GM18951 (cell line): ENCODE data around the gene CNTNAP2.

ENCODE experiments used
- POLR2A ChIP-seq: IDR thresholded peaks from 4 replicates; pipeline ENCODE4 v1.6.1; 2011; ENCODE audit warnings: mild to moderate bottlenecking; ENCODE audit not compliant: insufficient read length, insufficient read depth; ENCODE audit errors: extremely low read depth
- in situ Hi-C: fragments of 300-500 bp; cut with MboI; formaldehyde crosslinking; loops from one replicate; pipeline ENCODE4 v1.12.0; 2022; ENCODE audit warnings: low sequenced_read_pairs, mixed read lengths, inconsistent platforms; ENCODE audit not compliant: unreplicated experiment

Gene CNTNAP2

GRCh38 chr7:147859486-147859885, 1742.9 kb downstream of the CNTNAP2 start:
- in situ Hi-C loops = no loop called here
- no peak for TF ChIP-seq POLR2A

GRCh38 chr7:147861058-147861716, 1744.6 kb downstream of the CNTNAP2 start:
- in situ Hi-C loops = no loop called here
- TF ChIP-seq POLR2A = no peak

- TF ChIP-seq POLR2A = no peak
- in situ Hi-C loops = no loop called here
Observed at GRCh38 chr7:147861945-147862344, 1745.3 kb downstream of the CNTNAP2 start.

GRCh38 chr7:147869456-147869855, 1752.9 kb downstream of the CNTNAP2 start:
- in situ Hi-C loops = no loop called here
- no peak for TF ChIP-seq POLR2A

GRCh38 chr7:147878912-147879661, 1762.5 kb downstream of the CNTNAP2 start:
- TF ChIP-seq POLR2A = no peak
- in situ Hi-C loops = no loop called here

- in situ Hi-C loops = no loop called here
Observed at GRCh38 chr7:147885869-147886268, 1769.3 kb downstream of the CNTNAP2 start.

GRCh38 chr7:147894271-147894670, 1777.7 kb downstream of the CNTNAP2 start:
- in situ Hi-C loops = no loop called here
- no peak for TF ChIP-seq POLR2A

More at GRCh38 chr7:147885869-147886268, 1769.3 kb downstream of the CNTNAP2 start:
- no peak for TF ChIP-seq POLR2A

GRCh38 chr7:147896121-147896520, 1779.5 kb downstream of the CNTNAP2 start:
- no peak for TF ChIP-seq POLR2A
- in situ Hi-C loops = no loop called here

- in situ Hi-C loops = no loop called here
- TF ChIP-seq POLR2A = no peak
Observed at GRCh38 chr7:147903536-147904218, 1787.1 kb downstream of the CNTNAP2 start.

- TF ChIP-seq POLR2A = no peak
- in situ Hi-C loops = no loop called here
Observed at GRCh38 chr7:147904219-147904576, 1787.6 kb downstream of the CNTNAP2 start.

GRCh38 chr7:147909431-147910148, 1793.0 kb downstream of the CNTNAP2 start:
- in situ Hi-C loops = no loop called here
- TF ChIP-seq POLR2A = no peak

- in situ Hi-C loops = no loop called here
- no peak for TF ChIP-seq POLR2A
Observed at GRCh38 chr7:147911201-147911601, 1794.6 kb downstream of the CNTNAP2 start.

- in situ Hi-C loops = no loop called here
Observed at GRCh38 chr7:147912291-147912690, 1795.7 kb downstream of the CNTNAP2 start.

More at GRCh38 chr7:147912291-147912690, 1795.7 kb downstream of the CNTNAP2 start:
- no peak for TF ChIP-seq POLR2A
